Vagina (tissue), 2 donors: ENCODE results near the gene MRTFA. TPM values are rescaled to one million over a fixed set of nuclear protein-coding genes. Genes with fewer than 3 reads are reported as not detected.

Experiments used
- DNase-seq, 2 donors: peaks; one replicate each; pipeline ENCODE4 v3.0.0-alpha.2; 2017; ENCODE audit errors: extremely low spot score in 2 of 2
- H3K27ac ChIP-seq: fragments of 200-600 bp; sonication (generic); one replicate; pipeline ENCODE4 v1.5.1; 2019
- H3K27me3 ChIP-seq: fragments of 200-600 bp; sonication (generic); one replicate; pipeline ENCODE4 v1.5.1; 2019
- H3K36me3 ChIP-seq, 2 donors: fragments of 200-600 bp; sonication (generic); one replicate each; pipeline ENCODE4 v1.5.1; 2017 to 2019
- H3K4me1 ChIP-seq: fragments of 200-600 bp; sonication (generic); one replicate; pipeline ENCODE4 v1.5.1; 2019
- H3K4me3 ChIP-seq, 2 donors: fragments of 200-600 bp; sonication (generic); 1 replicate in 1 of 2; 2 replicates in 1 of 2; pipeline ENCODE4 v1.5.1; 2016 to 2019
- H3K9me3 ChIP-seq: fragments of 200-600 bp; sonication (generic); one replicate; pipeline ENCODE4 v1.5.1; 2019
- POLR2A ChIP-seq, 2 donors: fragments of 450-650 bp; IDR thresholded peaks; one replicate each; pipeline ENCODE4 v1.6.1; 2017; ENCODE audit warnings: antibody characterized with exemption in 2 of 2, mild to moderate bottlenecking in 2 of 2, moderate library complexity in 2 of 2
- POLR2AphosphoS5 ChIP-seq, 2 donors: sonication (generic); formaldehyde crosslinking; IDR thresholded peaks; one replicate each; pipeline ENCODE4 v1.9.0; 2017; ENCODE audit warnings: antibody characterized with exemption in 2 of 2, mild to moderate bottlenecking in 2 of 2, low read depth in 1 of 2; ENCODE audit not compliant: insufficient read depth in 1 of 2
- intact Hi-C: fragments of 100-400 bp; cut with DNase I; formaldehyde crosslinking; loops from one replicate; pipeline ENCODE4 v1.15.1; 2023
- total RNA-seq: library from RNA; depleted of rRNA; stranded (reverse); fragments of >200 nt; gene quantifications from one replicate; pipeline ENCODE4 v1.2.3, GENCODE V29; 2016
- TF ChIP-seq, protein P1 (sequence below), 3 experiments: fragments of 450-650 bp in 2 of 3; fragments of 200-600 bp in 1 of 3; sonication (generic) in 1 of 3; IDR thresholded peaks; one replicate each; pipeline ENCODE4 v1.5.1; 2017 to 2019; ENCODE audit warnings: antibody characterized with exemption in 3 of 3, mild to moderate bottlenecking in 2 of 3, moderate library complexity in 2 of 3

Gene MRTFA
- total RNA-seq, 1 donor from 2014 or later: 99.4 TPM

DNA sequence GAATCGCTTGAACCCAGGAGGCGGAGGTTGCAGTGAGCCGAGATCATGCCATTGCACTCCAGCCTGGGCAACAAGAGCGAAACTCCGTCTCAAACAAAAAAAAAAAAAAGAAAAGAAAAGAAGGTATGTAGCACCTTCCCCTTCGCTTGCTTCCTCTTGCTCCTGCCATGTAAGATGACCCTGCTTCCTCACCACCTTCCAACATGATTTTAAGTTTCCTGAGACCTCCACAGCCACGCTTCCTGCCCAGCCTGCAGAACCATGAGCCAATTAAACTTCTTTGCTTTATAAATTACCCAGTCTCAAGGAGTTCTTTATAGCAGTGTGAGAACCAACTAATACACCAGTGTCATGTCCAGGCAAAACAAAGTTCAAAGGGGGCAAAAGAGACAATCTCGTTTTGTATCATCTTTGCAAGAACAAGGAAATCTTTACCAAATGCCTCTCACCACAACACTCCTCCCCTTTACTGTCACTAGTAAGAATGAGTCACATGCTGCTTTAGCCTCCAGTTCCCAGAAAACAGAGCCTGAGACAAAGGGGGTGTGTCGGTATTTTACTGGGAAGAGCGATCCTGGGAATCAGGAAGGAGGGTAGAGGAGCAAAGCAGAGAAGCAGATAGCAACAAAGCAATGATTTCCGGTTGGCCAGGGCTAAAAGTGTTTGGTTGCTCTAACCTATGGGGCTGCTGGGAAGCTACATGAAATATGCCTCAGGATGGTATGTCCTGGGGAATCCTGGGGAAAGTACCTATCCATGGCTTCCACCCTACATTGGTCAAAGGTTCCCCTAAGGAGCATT is 32.3 kb upstream of the MRTFA start:
- DNase-seq: no peak
- Histone ChIP-seq H3K36me3 (no peaks in the 10 kb centered on the region), H3K4me3 (no peak overlapping the region), H3K27me3 (no peaks in the 10 kb centered on the region), H3K4me1 (peaks cover 32% of the 10 kb centered on the region), H3K27ac (no peak overlapping the region), H3K9me3 (no peaks in the 10 kb centered on the region)
- intact Hi-C loops: no loop called here
- TF ChIP-seq POLR2AphosphoS5 (IDR thresholded peaks at IDR 0.05; ENCODE audit: insufficient read depth in 1 of 2, low read depth in 1 of 2) (peak in 1 of 2 donors; percentile 50), POLR2A (IDR thresholded peaks at IDR 0.05) (no peak)
- TF ChIP-seq, protein P1, sequence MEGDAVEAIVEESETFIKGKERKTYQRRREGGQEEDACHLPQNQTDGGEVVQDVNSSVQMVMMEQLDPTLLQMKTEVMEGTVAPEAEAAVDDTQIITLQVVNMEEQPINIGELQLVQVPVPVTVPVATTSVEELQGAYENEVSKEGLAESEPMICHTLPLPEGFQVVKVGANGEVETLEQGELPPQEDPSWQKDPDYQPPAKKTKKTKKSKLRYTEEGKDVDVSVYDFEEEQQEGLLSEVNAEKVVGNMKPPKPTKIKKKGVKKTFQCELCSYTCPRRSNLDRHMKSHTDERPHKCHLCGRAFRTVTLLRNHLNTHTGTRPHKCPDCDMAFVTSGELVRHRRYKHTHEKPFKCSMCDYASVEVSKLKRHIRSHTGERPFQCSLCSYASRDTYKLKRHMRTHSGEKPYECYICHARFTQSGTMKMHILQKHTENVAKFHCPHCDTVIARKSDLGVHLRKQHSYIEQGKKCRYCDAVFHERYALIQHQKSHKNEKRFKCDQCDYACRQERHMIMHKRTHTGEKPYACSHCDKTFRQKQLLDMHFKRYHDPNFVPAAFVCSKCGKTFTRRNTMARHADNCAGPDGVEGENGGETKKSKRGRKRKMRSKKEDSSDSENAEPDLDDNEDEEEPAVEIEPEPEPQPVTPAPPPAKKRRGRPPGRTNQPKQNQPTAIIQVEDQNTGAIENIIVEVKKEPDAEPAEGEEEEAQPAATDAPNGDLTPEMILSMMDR (IDR thresholded peaks at IDR 0.05): no peak

DNA sequence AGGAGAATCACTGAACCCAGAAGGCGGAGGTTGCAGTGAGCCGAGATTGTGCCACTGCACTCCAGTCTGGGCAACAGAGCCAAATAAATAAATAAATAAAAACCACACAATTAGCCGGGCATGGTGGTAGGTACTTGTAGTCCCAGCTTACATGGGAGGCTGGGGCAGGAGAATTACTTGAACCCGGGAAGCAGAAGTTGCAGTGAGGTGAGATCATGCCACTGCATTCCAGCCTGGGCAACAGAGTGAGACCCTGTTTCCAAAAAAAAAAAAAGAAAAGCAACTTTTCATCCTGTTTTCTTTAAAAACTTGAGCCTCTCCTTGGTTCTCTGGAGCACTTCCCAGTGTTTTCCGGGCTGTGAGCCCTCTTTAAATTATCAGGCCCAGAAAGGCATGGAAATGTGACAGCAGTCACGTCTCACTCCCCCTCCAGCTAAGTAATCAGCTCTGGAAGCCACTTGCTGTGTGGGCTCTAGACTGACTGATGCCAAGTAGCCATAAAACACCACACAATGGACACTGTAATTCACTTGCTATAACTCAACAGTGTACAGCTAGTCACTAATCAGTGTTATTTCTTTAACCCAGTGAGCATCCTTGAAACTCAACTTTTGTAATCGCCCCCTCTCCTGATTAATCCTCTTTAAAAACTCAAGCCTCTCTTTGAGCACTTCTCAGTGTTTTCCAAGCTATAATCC is 29.8 kb upstream of the MRTFA start:
- no peaks in the 10 kb centered on the region for H3K27me3 ChIP-seq
- no peak for TF ChIP-seq POLR2A (IDR thresholded peaks at IDR 0.05)
- TF ChIP-seq POLR2AphosphoS5 (IDR thresholded peaks at IDR 0.05; ENCODE audit: insufficient read depth in 1 of 2, low read depth in 1 of 2): no peak
- TF ChIP-seq, protein P1 (IDR thresholded peaks at IDR 0.05): no peak
- intact Hi-C loops: no loop called here
- peaks cover 32% of the 10 kb centered on the region for H3K4me1 ChIP-seq
- peak overlapping the region; percentile 58 for H3K27ac ChIP-seq
- no peaks in the 10 kb centered on the region for H3K9me3 ChIP-seq
- DNase-seq: no peak
- H3K4me3 ChIP-seq: no peak overlapping the region
- H3K36me3 ChIP-seq: no peaks in the 10 kb centered on the region

DNA sequence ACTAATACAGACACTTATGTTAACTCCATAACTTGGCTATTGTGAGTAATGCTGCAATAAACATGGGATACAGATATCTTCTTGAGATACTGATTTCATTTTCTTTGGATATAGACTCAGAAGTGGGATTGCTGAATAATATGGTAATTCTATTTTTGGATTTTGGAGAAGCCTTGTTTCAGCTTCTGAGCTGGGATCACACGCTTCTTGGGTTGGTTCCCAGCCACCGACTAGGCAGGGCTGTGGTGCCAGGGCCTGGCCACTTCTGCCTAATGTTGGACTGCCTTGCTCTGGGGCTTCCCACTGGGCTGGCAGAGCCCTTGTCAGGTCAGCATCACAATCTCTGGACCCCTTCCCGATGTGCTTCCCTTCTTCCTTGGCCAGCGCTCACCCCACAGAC is 28.8 kb upstream of the MRTFA start:
- no peak overlapping the region for H3K4me3 ChIP-seq
- no peak for DNase-seq

DNA sequence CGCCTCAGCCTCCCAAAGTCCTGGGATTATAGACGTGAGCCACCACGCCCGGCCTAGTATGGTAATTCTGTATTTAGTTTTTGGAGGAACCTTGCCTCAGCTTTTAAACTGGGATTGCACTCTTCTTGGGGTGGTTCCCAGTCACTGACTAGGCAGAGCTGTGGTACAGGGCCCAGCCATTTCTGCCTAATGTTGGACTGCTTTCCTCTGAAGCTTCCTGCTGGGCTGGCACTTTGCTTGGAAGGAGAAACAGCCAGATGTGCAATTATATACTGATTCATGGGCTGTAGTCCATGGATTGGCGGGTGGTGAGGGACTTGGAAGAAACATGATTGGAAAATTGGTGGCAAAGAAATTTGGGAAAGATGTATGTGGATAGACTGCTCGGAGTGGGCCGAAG is 25.2 kb upstream of the MRTFA start:
- DNase-seq: no peak
- intact Hi-C loops: no loop called here
- H3K4me1 ChIP-seq: peaks cover 21% of the 10 kb centered on the region
- H3K36me3 ChIP-seq: no peaks in the 10 kb centered on the region
- no peaks in the 10 kb centered on the region for H3K9me3 ChIP-seq
- H3K27me3 ChIP-seq: no peaks in the 10 kb centered on the region
- TF ChIP-seq, protein P1 (IDR thresholded peaks at IDR 0.05): no peak
- TF ChIP-seq POLR2A (IDR thresholded peaks at IDR 0.05): no peak
- TF ChIP-seq POLR2AphosphoS5 (IDR thresholded peaks at IDR 0.05; ENCODE audit: insufficient read depth in 1 of 2, low read depth in 1 of 2): no peak
- no peak overlapping the region for H3K4me3 ChIP-seq
- no peak overlapping the region for H3K27ac ChIP-seq

More for the DNA sequence above, 28.8 kb upstream of the MRTFA start:
- intact Hi-C loops: no loop called here
- TF ChIP-seq, protein P1 (IDR thresholded peaks at IDR 0.05): no peak
- TF ChIP-seq POLR2AphosphoS5 (IDR thresholded peaks at IDR 0.05; ENCODE audit: insufficient read depth in 1 of 2, low read depth in 1 of 2): peak in 1 of 2 donors; percentile 16
- no peak for TF ChIP-seq POLR2A (IDR thresholded peaks at IDR 0.05)
- Histone ChIP-seq H3K27ac (peak overlapping the region; percentile 58), H3K4me1 (peaks cover 32% of the 10 kb centered on the region), H3K9me3 (no peaks in the 10 kb centered on the region), H3K36me3 (no peaks in the 10 kb centered on the region), H3K27me3 (no peaks in the 10 kb centered on the region)

DNA sequence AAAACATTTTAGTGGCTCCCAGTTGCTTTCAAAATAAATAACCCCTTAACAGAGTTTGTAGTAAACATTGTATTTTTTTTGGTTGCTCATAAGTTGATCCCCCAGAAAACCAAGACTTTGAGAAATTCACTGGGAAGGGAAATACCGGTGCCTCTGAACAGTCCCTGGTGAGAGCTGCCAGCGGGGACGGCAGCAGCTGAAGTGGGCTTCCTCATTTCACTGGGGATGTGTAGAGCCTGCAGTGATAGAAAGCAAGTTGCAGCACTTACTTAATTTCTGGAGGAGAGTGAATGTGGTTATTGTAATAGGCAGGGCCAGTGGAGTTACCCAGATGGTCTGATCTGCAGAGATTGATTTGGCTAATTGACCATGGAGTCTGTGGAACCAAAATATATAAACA is 24.2 kb upstream of the MRTFA start:
- intact Hi-C loops: no loop called here
- DNase-seq: no peak
- H3K36me3 ChIP-seq: no peaks in the 10 kb centered on the region

More for the DNA sequence above, 24.2 kb upstream of the MRTFA start:
- no peaks in the 10 kb centered on the region for H3K27me3 ChIP-seq
- TF ChIP-seq POLR2A (IDR thresholded peaks at IDR 0.05): no peak
- TF ChIP-seq, protein P1 (IDR thresholded peaks at IDR 0.05): no peak
- no peak overlapping the region for H3K27ac ChIP-seq
- H3K4me1 ChIP-seq: peaks cover 12% of the 10 kb centered on the region
- no peak overlapping the region for H3K4me3 ChIP-seq
- no peaks in the 10 kb centered on the region for H3K9me3 ChIP-seq
